HG03159 (cell line): Measurements from ENCODE around the gene BUB1B.
"Not testable (repeated sequence)": the region's sequence is repeated elsewhere in the genome, so short reads cannot be mapped to it uniquely, and the experiment has no call there.

Source experiments
- ATAC-seq: cut with Tn5 transposase; IDR thresholded peaks from one replicate; pipeline ENCODE4 v1.9.1; 2021; ENCODE audit warnings: mild to moderate bottlenecking, moderate library complexity; ENCODE audit not compliant: unreplicated experiment

Gene BUB1B

DNA sequence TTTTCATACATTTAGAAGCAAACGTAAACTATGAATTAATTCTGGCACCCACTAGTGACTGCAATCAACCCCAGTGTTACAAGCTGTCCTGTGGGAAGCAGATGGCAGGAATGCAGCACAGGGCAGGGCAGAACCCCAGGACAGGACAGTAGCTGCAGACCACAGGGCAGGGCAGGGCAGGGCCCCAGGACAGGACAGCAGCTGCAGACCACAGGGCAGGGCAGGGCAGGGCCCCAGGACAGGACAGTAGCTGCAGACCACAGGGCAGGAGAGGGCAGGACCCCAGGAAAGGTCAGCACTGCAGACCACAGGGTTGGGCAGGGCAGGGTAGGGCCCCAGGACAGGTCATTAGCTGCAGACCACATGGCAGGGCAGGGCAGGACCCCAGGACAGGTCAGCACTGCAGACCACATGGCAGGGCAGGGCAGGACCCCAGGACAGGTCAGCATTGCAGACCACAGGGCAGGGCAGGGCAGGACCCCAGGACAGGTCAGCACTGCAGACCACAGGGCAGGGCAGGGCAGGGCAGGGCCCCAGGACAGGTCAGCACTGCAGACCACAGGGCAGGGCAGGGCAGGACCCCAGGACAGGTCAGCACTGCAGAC is 24.9 kb upstream of the BUB1B start:
- not testable (repeated sequence) for ATAC-seq

DNA sequence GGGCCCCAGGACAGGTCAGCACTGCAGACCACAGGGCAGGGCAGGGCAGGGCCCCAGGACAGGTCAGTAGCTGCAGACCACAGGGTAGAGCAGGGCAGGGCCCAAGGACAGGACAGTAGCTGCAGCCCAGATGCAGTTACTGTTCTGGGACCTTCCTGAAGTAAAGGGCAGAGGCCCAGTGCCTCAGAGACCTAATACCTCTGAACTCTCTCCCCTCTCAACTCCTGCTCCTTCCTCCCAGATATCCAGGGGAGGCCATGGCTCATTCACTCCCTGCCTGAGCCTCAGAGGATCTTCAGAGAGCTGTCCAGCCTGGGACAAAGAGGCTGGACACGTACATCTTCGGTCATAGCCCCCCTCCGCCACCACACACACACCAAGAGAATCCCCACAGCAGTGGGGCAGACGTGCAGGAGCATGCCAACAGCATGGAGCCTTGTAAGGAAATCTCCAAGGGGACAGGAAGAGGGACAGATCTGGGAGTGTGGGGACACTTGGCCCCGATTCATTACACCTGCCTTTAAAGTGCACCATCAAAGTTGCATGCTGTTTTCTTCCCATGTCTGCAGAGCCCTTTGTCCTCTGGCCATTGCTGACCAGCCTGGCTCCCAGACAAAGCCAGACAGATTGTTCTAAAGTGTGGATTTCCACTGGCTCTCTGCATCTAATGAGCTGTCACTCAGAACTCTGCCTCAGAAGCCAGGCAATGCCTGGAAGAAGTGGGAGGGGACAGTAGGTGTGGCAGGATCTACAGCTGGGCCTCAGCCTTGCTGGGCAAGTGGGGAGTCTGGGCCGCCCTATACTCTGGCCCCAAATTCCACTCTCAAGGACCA is 24.2 kb upstream of the BUB1B start:
- no peak for ATAC-seq

DNA sequence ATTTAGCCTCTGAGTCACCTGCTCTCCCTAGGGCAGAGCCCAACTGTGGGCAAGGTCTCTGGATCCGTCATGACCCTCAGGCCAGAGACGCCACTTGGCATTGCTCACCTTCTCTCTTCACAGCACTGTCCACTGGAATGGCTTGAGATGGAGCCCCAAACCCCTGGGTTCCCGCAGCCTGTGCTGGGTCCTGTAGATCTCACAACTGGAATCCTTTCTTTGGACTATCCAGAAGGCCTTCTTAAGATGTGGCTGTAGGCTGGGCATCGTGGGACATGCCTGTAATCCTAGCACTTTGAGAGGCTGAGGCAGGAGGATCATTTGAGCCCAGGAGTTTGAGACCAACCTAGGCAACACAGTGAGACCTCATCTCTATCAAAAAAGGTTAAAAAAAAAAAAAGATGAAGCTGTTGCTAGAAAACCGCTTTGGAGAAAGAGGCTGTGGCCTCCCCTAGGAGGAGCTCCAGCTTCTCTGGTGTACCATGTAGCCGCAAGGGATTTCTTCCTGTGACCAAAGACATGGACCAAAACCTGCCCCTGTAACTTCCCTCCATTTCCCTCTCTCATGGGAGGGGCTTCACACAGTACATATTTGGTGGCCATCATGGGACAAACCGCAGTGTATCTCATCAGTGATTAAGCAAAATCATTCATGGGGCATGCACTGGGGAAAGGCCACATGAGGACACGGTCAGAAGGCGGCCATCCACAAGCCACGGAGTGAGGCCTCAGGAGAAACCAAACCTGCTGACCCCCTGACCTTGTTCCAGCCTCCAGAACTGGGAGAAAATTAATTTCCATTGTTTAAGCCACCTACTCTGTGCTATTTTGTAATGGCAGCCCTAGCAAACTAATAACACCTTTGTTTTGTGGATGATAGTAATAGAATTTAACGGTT is 23.3 kb upstream of the BUB1B start:
- ATAC-seq, result no peak

DNA sequence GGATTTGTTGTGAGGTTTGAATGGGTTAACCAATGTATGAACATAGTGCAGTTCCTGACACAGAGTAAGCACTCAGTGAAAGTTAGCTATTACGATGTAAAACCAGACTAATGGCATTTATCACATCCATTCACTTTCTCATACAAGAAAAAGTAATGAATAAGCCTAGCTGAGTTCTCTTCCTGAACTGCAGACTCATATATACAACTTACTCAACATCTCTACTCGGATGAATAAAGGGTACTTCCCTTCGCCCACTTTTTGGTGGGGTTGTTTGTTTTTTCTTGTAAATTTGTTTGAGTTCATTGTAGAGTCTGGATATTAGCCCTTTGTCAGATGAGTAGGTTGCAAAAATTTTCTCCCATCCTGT is 22.7 kb upstream of the BUB1B start:
- not testable (repeated sequence) for ATAC-seq

DNA sequence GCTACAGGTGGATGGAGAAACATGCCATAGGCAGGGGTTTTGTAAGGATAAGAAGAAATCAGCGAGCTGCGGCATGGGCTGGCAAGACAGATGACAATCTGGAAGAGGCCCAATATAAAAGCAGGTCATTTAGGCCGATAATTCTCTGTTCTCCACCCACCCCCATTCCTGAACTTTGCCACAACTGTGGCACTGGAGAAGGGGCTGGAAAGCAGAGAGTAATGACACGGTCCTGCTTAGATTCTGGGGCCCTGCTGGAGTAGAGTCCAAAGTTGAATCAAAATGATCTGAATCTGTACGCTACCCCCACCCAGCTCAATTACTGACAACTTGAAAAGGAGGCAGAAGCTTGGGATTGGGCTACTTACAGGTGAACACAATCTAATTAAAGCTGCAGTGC is 18.4 kb upstream of the BUB1B start:
- ATAC-seq, result no peak

DNA sequence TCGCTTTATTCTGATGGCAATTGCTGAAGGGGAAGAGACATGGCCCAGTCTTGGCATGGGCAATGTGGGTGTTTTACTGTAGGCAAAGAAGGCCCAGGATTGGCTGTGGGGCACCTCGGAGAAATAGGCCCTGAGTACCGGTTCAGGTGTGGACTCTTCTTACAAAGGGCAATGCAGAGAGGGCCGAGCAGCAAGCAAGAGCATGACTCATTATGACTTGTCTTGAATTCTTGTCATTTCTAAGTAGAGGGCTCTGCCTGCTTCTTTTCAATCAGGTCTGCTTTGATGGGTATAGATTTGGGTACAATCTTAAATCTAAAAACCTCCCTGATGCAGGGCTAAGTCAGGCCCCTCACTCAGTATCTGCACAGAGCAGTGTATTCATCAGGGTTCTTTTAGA is 14.8 kb upstream of the BUB1B start:
- no peak for ATAC-seq

DNA sequence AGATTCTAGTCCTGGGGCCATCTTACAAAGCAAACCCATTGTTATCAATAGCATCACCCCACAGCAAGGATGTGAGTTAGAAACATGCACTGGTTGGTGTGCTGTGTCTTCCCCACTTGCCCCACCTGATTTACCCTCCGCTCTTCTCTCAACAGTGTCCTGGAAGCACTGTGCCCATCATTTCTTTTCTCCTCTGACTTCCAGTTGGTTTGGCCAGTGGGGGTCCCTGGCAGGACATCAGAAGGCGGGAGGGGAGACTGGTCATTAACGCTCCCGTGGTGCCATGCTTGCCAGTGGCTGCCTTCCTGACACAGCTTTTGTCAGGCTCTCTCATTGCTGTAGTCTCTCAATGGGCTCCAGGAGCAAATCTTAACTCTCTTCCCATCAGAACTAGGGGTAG is 11.5 kb upstream of the BUB1B start:
- no peak for ATAC-seq

GRCh38 chr15:40150163-40150925 is 10.5 kb upstream of the BUB1B start:
- ATAC-seq, result no peak

- ATAC-seq, result no peak
Measured at GRCh38 chr15:40151499-40151898, 9.4 kb upstream of the BUB1B start.

GRCh38 chr15:40151991-40152390 is 8.9 kb upstream of the BUB1B start:
- no peak for ATAC-seq

- ATAC-seq, result not testable (repeated sequence)
Measured at GRCh38 chr15:40154821-40155220, 6.0 kb upstream of the BUB1B start.

GRCh38 chr15:40155270-40155910 is 5.5 kb upstream of the BUB1B start:
- no peak for ATAC-seq

GRCh38 chr15:40157778-40158447 is 3.0 kb upstream of the BUB1B start:
- ATAC-seq, result no peak

GRCh38 chr15:40160021-40160420 is 848 bp upstream of the BUB1B start:
- no peak for ATAC-seq

DNA sequence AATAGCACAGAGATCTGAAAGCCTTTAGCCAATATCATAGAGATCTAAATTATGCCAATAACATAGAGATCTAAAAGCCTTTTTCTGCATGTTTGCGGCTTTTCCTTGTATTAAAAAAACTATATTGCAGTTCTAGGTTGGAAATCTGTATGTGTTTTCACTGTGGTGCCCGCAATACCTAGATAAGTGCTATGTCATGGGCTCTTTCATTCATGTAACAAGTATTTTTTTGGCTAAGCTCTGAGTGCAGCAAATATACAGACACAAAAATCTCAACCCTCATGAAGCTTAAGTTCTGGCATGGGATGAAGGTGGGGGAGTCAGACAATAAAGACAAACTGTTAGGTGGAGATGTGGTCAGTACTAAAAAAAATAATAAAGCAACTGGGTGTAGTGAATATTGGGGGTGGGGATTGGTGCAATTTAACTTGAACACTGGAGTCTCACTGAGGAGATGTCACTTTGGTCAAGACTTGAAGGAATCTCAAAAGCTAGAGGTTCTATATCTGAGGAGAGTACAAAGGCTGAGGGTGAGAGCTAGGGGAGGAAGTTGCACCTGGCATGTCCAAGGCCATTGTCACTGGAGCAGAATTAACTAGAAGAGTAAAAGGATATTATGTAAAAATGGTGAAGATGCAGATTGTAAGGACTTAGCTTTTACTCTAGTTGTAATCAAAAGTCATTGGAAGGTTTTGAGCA is 973 bp downstream of the BUB1B start:
- no peak for ATAC-seq

GRCh38 chr15:40162552-40162951 is 1.7 kb downstream of the BUB1B start:
- no peak for ATAC-seq

DNA sequence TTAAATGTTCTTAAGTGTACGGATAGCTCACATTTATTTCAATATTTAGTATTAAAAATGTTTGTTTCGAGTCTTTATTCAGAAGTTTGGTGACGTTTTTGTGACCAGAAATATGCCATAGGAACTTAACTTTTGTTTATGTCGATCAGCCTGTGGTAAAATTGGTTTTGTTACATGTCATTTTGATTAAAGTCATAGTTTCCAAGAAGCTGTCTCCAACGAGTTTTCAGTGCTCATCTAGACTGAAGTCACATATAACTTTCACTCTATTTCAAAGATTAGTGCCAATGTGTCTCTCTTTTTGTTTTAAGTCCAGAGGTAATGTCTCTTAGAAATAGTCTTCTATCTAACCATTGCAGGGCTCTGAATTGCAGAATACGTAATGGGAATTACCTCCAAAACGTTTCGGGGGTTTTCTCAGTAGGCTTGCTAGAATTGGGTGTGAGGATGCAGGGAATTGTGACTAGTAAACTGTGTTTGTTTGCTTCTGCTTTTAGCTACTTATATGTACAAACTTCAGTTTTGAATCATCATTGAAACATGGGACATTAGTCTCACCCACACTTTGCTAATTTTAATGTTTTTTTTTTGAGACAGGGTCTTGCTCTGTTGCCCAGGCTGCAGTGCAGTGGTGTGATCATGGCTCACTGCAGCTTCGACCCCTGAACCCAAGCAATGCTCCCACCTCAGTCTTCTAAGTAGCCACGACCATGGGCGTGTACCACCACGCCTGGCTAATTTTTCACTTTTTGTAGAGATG is 3.0 kb downstream of the BUB1B start:
- ATAC-seq, result no peak

GRCh38 chr15:40167374-40167773 is 6.5 kb downstream of the BUB1B start:
- ATAC-seq, result not testable (repeated sequence)
